ENCODE results near the gene GPC1.

GPC1 gene

DNA sequence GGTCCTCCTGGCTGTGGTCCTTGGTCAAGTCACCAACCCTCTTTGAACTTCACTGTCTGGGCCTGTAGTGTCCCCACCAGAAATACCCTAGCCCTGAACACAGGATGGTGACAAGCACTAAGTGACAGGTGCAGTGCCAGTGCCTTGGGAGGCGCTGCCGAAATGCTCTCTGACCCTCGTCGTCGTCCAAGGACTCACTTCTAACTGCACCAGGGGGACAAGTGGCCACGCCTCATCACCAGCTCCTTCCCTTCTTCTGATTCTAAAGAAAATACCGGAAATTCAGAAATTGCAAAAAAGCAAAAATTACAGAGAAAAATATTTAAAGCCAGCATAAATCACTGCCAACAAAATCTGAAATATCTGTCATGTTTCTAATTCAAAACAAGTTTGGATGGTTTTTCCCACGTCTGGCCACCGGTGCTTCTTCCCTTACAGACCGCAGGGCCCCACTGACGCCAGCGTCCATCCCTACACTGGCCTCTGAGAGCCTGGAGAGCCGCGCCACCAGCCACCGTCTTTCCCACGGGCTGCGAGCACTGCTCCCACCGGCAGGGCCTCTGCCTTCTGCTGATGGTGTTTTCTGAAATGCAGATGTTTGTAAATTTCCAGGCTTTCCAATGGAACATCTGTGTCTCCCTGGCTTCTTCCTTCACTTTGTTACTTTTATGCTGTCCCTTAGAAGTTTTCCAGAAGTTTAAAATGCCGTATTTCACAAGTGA is 37.4 kb upstream of the GPC1 start:
- no peak for DNase-seq (ENCODE audit: low read depth)

DNA sequence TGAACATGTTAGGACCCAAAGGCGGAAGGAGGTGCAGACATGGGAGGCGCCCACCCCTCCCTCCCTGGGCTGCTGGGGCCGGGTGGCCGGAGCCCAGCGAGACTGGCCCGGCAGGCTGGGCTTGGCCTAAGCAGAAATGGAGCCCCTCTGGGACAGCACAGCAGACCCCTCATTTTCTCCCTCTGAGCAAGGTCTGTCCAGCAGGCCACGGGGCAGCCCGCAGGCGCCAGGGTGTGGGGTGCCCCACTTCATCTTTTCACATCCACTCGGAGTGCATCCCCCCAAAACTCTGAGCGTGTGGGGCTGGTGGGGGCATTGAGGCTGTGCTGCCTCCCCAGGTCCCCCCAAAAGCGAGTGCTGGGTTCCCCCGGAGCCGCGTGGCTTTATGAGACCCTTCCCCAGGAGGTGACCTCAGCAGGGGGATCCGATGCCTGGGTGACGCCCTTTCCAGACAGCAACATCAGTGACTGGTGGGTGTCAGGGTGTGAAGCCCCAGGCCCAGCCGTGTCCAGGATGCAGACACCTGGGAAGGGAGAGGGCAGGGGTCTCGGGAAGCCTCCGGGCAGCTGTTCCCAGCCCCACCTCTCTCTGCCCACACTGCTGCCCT is 36.7 kb upstream of the GPC1 start:
- no peak for DNase-seq (ENCODE audit: low read depth)

- no peak for DNase-seq (ENCODE audit: low read depth)
Measured at GRCh38 chr2:240399419-240400324, 35.8 kb upstream of the GPC1 start.

GRCh38 chr2:240400371-240401161 is 34.9 kb upstream of the GPC1 start:
- DNase-seq (ENCODE audit: low read depth), result no peak

DNA sequence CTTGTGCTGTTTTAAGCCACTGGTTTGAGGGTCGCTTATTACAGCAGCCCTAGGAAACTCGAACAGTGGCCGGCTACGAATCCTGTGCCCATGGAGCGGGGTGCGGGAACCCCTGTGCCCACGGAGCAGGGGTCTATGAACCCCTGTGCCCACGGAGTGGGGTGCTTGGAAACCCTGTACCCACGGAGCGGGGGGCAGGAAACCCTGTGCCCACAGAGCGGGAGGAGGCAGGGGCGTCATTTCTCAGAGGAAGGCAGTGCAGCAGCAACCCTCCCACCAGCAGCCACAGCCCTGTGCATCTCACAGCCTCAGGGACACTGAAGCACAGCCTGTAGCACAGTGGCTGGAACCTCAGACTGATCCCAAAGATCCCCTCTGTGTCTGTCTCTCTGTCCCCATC is 34.2 kb upstream of the GPC1 start:
- no peak for DNase-seq (ENCODE audit: low read depth)

GRCh38 chr2:240401781-240402551 is 33.5 kb upstream of the GPC1 start:
- no peak for DNase-seq (ENCODE audit: low read depth)

DNA sequence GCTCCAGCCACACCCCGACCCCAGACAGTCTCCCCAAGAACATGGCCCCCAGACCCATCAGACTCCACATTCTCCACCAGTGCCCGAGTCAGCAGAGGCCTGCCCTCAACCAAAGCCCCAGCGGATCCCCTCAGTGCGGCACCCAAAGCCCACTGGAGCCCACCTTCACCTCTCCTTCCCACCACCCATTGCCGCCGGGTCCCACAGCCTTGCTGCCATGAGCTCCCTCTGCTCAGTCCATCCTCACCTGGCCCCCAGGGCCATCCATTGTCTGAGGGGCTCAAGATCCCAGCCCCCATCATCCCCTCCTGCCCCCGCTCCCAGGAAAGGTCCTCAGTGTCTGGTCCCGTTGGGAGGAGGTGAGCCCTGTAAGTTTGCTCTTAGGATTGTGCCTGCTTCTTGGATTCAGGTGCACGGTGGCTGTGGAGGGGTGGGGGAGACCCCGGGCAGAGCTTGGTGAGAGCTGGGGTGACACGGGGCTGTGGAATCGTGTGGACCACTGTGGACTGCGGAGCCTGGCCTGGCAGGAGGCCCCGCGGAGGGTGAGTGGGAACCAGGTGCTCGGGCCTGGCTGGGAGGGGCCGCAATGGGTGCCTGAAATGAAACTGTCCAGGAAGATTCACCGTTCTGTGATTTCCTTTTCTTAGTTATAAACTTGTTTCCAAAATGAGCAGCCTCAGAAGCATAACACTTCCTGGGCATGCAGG is 32.7 kb upstream of the GPC1 start:
- no peak for DNase-seq (ENCODE audit: low read depth)

DNA sequence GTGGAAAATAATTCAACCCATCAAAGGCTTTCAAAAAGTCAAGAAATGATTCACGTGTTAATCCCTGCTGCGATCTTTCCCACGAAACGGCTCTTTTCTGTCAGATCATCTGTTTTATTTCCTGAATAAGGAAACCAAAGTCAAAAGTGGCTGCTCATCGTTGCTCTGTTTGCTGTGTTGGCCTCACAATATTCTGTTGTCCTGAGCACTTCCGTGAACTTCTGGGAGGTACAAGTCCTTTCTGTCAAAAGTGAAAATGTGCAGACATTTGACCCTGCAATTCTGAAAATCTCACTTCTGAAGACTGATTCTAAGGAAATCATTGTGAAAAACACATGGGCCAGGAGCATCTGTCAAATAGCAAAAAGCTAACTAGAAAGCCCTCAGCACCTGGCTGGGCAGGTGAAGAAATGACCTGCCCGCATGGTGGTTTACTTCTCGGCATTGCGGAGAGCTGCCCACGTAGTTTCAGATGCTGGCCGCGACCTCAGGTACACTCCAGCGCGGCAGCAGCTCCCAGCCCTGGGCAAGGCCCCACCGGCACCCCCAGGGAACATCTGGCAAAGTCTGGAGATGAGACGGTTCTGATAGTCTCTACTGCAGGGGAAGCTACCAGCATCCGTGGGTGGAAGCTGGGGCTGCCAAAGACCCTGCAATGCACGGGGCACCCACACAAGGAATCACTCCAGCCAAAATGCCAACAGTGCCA is 31.9 kb upstream of the GPC1 start:
- no peak for DNase-seq (ENCODE audit: low read depth)

- no peak for DNase-seq (ENCODE audit: low read depth)
Measured at GRCh38 chr2:240404174-240404852, 31.1 kb upstream of the GPC1 start.

GRCh38 chr2:240405133-240405532 is 30.3 kb upstream of the GPC1 start:
- DNase-seq (ENCODE audit: low read depth), result no peak

DNA sequence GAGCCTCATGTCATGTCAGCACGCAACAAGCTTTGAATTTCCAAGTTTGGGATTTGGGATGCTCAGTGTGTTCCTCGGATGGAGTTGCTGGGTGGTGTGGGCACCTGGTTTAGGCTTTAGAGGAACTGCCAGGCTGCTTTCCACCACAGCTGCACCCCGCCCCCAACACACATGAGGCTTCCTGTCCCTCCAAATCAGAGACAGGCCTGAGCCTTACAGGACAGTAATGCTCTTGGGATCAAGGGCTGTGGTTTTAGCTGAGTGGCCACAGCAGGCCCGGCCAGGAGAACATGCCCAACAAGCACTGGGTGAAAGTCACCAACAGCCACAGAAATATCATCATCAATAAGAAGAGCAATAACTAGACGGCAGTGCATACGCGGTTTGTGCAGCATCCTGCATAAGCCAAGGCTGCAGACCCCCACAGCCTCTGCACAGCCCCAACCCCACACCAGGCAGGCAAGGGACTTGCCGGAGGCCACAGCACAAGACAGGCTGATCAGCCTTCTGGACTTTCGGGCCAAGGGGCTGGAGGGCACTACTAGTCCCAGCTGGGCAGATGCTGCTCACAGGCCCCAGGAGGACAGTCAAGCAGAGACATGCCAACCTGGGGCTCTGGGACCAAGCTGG is 29.7 kb upstream of the GPC1 start:
- no peak for DNase-seq (ENCODE audit: low read depth)

- DNase-seq (ENCODE audit: low read depth), result no peak
Measured at GRCh38 chr2:240407090-240407489, 28.4 kb upstream of the GPC1 start.

DNA sequence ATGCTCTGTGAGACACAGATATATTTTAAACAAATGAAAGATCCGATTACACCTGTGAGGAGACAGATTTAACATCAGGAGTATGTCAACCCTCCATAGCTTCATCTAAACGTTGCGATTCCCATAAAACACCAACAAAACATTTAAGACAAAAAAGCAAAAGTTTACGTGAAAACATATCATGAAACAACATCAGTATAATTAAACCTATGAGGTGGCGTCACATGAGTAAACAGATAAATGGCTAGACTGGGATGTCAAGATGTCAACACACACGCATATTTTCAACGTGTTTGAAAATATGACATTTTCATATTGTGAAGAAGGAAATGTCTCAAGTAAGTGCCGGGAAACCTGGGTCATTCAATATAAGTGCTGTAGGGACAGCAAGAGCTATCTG is 25.5 kb upstream of the GPC1 start:
- no peak for DNase-seq (ENCODE audit: low read depth)

- no peak for DNase-seq (ENCODE audit: low read depth)
Measured at GRCh38 chr2:240410808-240411207, 24.7 kb upstream of the GPC1 start.

DNA sequence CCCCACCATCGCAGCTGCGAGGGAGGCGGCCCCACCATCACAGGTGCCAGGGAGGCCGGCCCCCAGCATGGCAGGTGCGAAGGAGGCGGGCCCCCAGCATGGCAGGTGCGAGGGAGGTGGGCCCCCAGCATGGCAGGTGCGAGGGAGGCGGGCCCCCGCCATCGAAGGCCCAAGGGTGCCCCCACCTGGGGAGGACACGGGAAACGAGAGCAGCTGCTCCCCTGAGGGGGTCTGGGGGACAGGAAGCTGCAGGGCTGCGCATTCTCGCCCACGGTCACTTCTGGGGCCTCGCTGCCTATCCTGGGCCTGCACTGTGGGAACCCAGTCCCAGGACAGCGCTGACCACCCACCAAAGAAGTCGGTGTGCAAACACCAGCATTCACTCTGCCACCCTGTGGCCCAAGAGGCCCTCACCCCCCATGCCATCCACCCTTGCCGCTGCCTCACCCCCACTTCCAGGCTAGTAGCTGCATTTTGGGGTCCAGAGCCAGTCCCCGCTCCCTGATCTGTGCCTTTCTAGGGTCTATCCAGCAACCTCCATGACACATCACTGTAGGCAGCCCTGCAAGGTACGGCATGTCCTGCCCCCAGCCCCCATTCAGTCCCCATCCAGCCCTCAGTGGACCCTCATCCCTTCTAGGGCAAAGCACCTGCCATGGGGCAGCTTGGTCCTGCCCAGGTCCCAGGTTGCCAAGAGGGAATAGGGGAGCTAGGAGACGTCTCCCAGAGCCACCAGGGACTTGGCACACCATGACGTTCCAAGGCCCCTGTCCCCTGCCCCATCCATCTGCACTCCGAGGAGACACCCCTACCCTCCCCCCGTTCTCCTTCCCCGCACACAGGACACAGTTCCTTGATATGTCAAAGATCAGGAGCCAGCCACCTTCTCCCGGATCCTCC is 24.0 kb upstream of the GPC1 start:
- no peak for DNase-seq (ENCODE audit: low read depth)

GRCh38 chr2:240412211-240412861 is 23.1 kb upstream of the GPC1 start:
- no peak for DNase-seq (ENCODE audit: low read depth)

Measured in stimulated activated CD8-positive, alpha-beta memory T cell treated with anti-CD3 and anti-CD28 coated beads, Interleukin-12 subunit alpha, Interleukin-12 subunit beta, amount 100 ng/mL, for 4 hours (primary cell).